GM18870 (cell line): ENCODE measurements around the gene SFPQ.
"Not testable (repeated sequence)": the region's sequence is repeated elsewhere in the genome, so short reads cannot be mapped to it uniquely, and the experiment has no call there.

ENCODE experiments used
- ATAC-seq: cut with Tn5 transposase; IDR thresholded peaks from one replicate; pipeline ENCODE4 v1.9.1; 2021; ENCODE audit warnings: moderate library complexity; ENCODE audit not compliant: unreplicated experiment

SFPQ gene

GRCh38 chr1:35192853-35193664 lies at the start of gene SFPQ:
TSS of gene SFPQ (minus strand) at chr1:35193145. CDS start at chr1:35193049, 96 bp downstream.
- ATAC-seq: peak; percentile 94

GRCh38 chr1:35236772-35237171 lies 43.8 kb upstream of the SFPQ start:
- ATAC-seq: not testable (repeated sequence)

- ATAC-seq: no peak
Measured at GRCh38 chr1:35231287-35231686, 38.3 kb upstream of the SFPQ start.

GRCh38 chr1:35229587-35230360 lies 36.8 kb upstream of the SFPQ start:
- ATAC-seq: no peak

- no peak for ATAC-seq
Measured at GRCh38 chr1:35226546-35226945, 33.6 kb upstream of the SFPQ start.

- no peak for ATAC-seq
Measured at GRCh38 chr1:35223084-35223630, 30.2 kb upstream of the SFPQ start.

- no peak for ATAC-seq
Measured at GRCh38 chr1:35222322-35223083, 29.6 kb upstream of the SFPQ start.

- ATAC-seq: no peak
Measured at GRCh38 chr1:35220976-35221375, 28.0 kb upstream of the SFPQ start.

GRCh38 chr1:35215346-35215745 lies 22.4 kb upstream of the SFPQ start:
- ATAC-seq: no peak

- ATAC-seq: no peak
Measured at GRCh38 chr1:35211120-35211414, 18.1 kb upstream of the SFPQ start.

- no peak for ATAC-seq
Measured at GRCh38 chr1:35210321-35211119, 17.6 kb upstream of the SFPQ start.

- ATAC-seq: no peak
Measured at GRCh38 chr1:35203295-35203694, 10.3 kb upstream of the SFPQ start.

- ATAC-seq: no peak
Measured at GRCh38 chr1:35202048-35202719, 9.2 kb upstream of the SFPQ start.

- ATAC-seq: no peak
Measured at GRCh38 chr1:35201631-35202030, 8.7 kb upstream of the SFPQ start.

GRCh38 chr1:35192056-35192852 lies 691 bp downstream of the SFPQ start:
- no peak for ATAC-seq

- ATAC-seq: no peak
Measured at GRCh38 chr1:35191429-35192055, 1.4 kb downstream of the SFPQ start.

- no peak for ATAC-seq
Measured at GRCh38 chr1:35190784-35191183, 2.2 kb downstream of the SFPQ start.

GRCh38 chr1:35188578-35189392 lies 4.2 kb downstream of the SFPQ start:
- ATAC-seq: no peak
